HG02852 (cell line): Measurements from ENCODE around the gene SLC6A11.

Experiments used
- ATAC-seq: cut with Tn5 transposase; IDR thresholded peaks from one replicate; pipeline ENCODE4 v1.9.1; 2021; ENCODE audit warnings: mild to moderate bottlenecking, moderate library complexity; ENCODE audit not compliant: unreplicated experiment

SLC6A11 gene

GRCh38 chr3:10788451-10788850 is 27.6 kb upstream of the SLC6A11 start:
- no peak for ATAC-seq

GRCh38 chr3:10790713-10791112 is 25.3 kb upstream of the SLC6A11 start:
- no peak for ATAC-seq

- ATAC-seq, result no peak
Measured at GRCh38 chr3:10792208-10792607, 23.8 kb upstream of the SLC6A11 start.

- ATAC-seq, result no peak
Measured at GRCh38 chr3:10798600-10799367, 17.2 kb upstream of the SLC6A11 start.

GRCh38 chr3:10804183-10804648 is 11.8 kb upstream of the SLC6A11 start:
- no peak for ATAC-seq

- ATAC-seq, result no peak
Measured at GRCh38 chr3:10806006-10806405, 10.0 kb upstream of the SLC6A11 start.

GRCh38 chr3:10808130-10808735 is 7.8 kb upstream of the SLC6A11 start:
- no peak for ATAC-seq

- no peak for ATAC-seq
Measured at GRCh38 chr3:10808974-10809373, 7.1 kb upstream of the SLC6A11 start.

- no peak for ATAC-seq
Measured at GRCh38 chr3:10810376-10810775, 5.7 kb upstream of the SLC6A11 start.

GRCh38 chr3:10813425-10813824 is 2.6 kb upstream of the SLC6A11 start:
- no peak for ATAC-seq

GRCh38 chr3:10814623-10815022 is 1.4 kb upstream of the SLC6A11 start:
- no peak for ATAC-seq

GRCh38 chr3:10815487-10815886 is 541 bp upstream of the SLC6A11 start:
- no peak for ATAC-seq

GRCh38 chr3:10816863-10817253 is 830 bp downstream of the SLC6A11 start:
- no peak for ATAC-seq

GRCh38 chr3:10817506-10817905 is 1.5 kb downstream of the SLC6A11 start:
- no peak for ATAC-seq

GRCh38 chr3:10822055-10822454 is 6.0 kb downstream of the SLC6A11 start:
- no peak for ATAC-seq

GRCh38 chr3:10822708-10823515 is 6.9 kb downstream of the SLC6A11 start:
- ATAC-seq, result no peak

GRCh38 chr3:10823516-10823818 is 7.4 kb downstream of the SLC6A11 start:
- no peak for ATAC-seq

- no peak for ATAC-seq
Measured at GRCh38 chr3:10824468-10824867, 8.4 kb downstream of the SLC6A11 start.

- no peak for ATAC-seq
Measured at GRCh38 chr3:10833855-10834414, 17.9 kb downstream of the SLC6A11 start.

- no peak for ATAC-seq
Measured at GRCh38 chr3:10834951-10835350, 18.9 kb downstream of the SLC6A11 start.

GRCh38 chr3:10835406-10835805 is 19.4 kb downstream of the SLC6A11 start:
- no peak for ATAC-seq

- no peak for ATAC-seq
Measured at GRCh38 chr3:10836676-10837075, 20.6 kb downstream of the SLC6A11 start.
